ENCODE measurements around the gene PI4KB. TPM values are rescaled to one million over a fixed set of nuclear protein-coding genes. Genes with fewer than 3 reads are reported as not detected.

PI4KB gene
- total RNA-seq, 1 donor from 2014 or later: 59.2 TPM

- Mint-ChIP-seq H3K27me3 (no peaks in the 10 kb centered on the region), H3K36me3 (ENCODE audit: low read depth) (peaks cover 27% of the 10 kb centered on the region), H3K4me3 (no peak overlapping the region), H3K27ac (no peak overlapping the region), H3K9me3 (no peaks in the 10 kb centered on the region), H3K4me1 (peaks cover 23% of the 10 kb centered on the region)
- no peak for DNase-seq
- intact Hi-C loops (cut with micrococcal nuclease): no loop called here
Observed at GRCh38 chr1:151259351-151259750, 67.9 kb downstream of the PI4KB start.

GRCh38 chr1:151255381-151255780, 71.8 kb downstream of the PI4KB start:
- Mint-ChIP-seq H3K27ac (peak overlapping the region; percentile 94), H3K36me3 (ENCODE audit: low read depth) (peaks cover 17% of the 10 kb centered on the region), H3K4me3 (peak overlapping the region; percentile 90), H3K4me1 (peaks cover 25% of the 10 kb centered on the region), H3K27me3 (no peaks in the 10 kb centered on the region), H3K9me3 (no peaks in the 10 kb centered on the region)
- intact Hi-C loops (cut with micrococcal nuclease): loop anchor here (2.0 kb wide), 1 partner anchor 185 kb away; the partner anchor contains the start of gene GABPB2
- no peak for DNase-seq

- DNase-seq: peak; percentile 98
- H3K27me3 Mint-ChIP-seq: no peaks in the 10 kb centered on the region
- H3K4me1 Mint-ChIP-seq: peaks cover 25% of the 10 kb centered on the region
- no peaks in the 10 kb centered on the region for H3K9me3 Mint-ChIP-seq
- intact Hi-C loops (cut with micrococcal nuclease): loop anchor here (1.0 to 2.0 kb wide), 4 partner anchors 27 to 184 kb away; partner anchors contain the start of genes GABPB2, PIP5K1A and VPS72
- H3K36me3 Mint-ChIP-seq (ENCODE audit: low read depth): peaks cover 19% of the 10 kb centered on the region
- H3K4me3 Mint-ChIP-seq: peak within 1 kb of the TSS; percentile 90
- peak within 1 kb of the TSS; percentile 94 for H3K27ac Mint-ChIP-seq
Observed at GRCh38 chr1:151254217-151255213, 72.7 kb downstream of the PI4KB start, which contains the start of gene PSMD4. Gene PSMD4 (plus strand): TSS chr1:151254734. CDS start chr1:151254783, 49 bp downstream.

GRCh38 chr1:151251656-151252470, 75.4 kb downstream of the PI4KB start:
- Mint-ChIP-seq H3K4me3 (no peak overlapping the region), H3K4me1 (peaks cover 15% of the 10 kb centered on the region), H3K36me3 (ENCODE audit: low read depth) (peaks cover 37% of the 10 kb centered on the region), H3K27ac (no peak overlapping the region), H3K27me3 (no peaks in the 10 kb centered on the region), H3K9me3 (no peaks in the 10 kb centered on the region)
- peak; percentile 88 for DNase-seq
- intact Hi-C loops (cut with micrococcal nuclease): loop anchor here (1.0 kb wide), 1 partner anchor 52 kb away; no protein-coding TSS in a partner anchor

GRCh38 chr1:151246786-151247185, 80.4 kb downstream of the PI4KB start:
- Mint-ChIP-seq H3K9me3 (no peaks in the 10 kb centered on the region), H3K4me1 (peaks cover 2% of the 10 kb centered on the region), H3K36me3 (ENCODE audit: low read depth) (peaks cover 66% of the 10 kb centered on the region), H3K4me3 (no peak overlapping the region), H3K27ac (no peak overlapping the region), H3K27me3 (no peaks in the 10 kb centered on the region)
- intact Hi-C loops (cut with micrococcal nuclease): no loop called here
- DNase-seq: no peak

- intact Hi-C loops (cut with micrococcal nuclease): no loop called here
- Mint-ChIP-seq H3K36me3 (ENCODE audit: low read depth) (peaks cover 67% of the 10 kb centered on the region), H3K4me1 (no peaks in the 10 kb centered on the region), H3K9me3 (no peaks in the 10 kb centered on the region), H3K27me3 (no peaks in the 10 kb centered on the region), H3K4me3 (no peak overlapping the region), H3K27ac (no peak overlapping the region)
- no peak for DNase-seq
Observed at GRCh38 chr1:151243683-151244216, 83.5 kb downstream of the PI4KB start.

- no peaks in the 10 kb centered on the region for H3K9me3 Mint-ChIP-seq
- H3K4me1 Mint-ChIP-seq: peaks cover 2% of the 10 kb centered on the region
- H3K27ac Mint-ChIP-seq: no peak overlapping the region
- H3K36me3 Mint-ChIP-seq (ENCODE audit: low read depth): peaks cover 66% of the 10 kb centered on the region
- no peak for DNase-seq
- H3K4me3 Mint-ChIP-seq: no peak overlapping the region
- intact Hi-C loops (cut with micrococcal nuclease): no loop called here
- no peaks in the 10 kb centered on the region for H3K27me3 Mint-ChIP-seq
Observed at GRCh38 chr1:151242442-151242841, 84.8 kb downstream of the PI4KB start.

Other genes starting within 250 kb of the PI4KB start
- 2.3 and 2.5 TPM in 2 replicates for gene SEMA6C, start 180.8 kb downstream of the PI4KB start, total RNA-seq
- 29.4 and 32.5 TPM in 2 replicates for gene TNFAIP8L2, start 170.8 kb downstream of the PI4KB start, total RNA-seq
- 4.7 and 5.2 TPM in 2 replicates for gene LYSMD1, start 161.5 kb downstream of the PI4KB start, total RNA-seq
- 96.7 and 100 TPM in 2 replicates for gene SCNM1, start 161.3 kb downstream of the PI4KB start, total RNA-seq
- gene TMOD4, start 151.4 kb downstream of the PI4KB start, total RNA-seq: 1.3 and 1.8 TPM in 2 replicates
- gene VPS72, start 137.2 kb downstream of the PI4KB start, total RNA-seq: 86.7 and 92.3 TPM in 2 replicates
- gene PIP5K1A, start 128.9 kb downstream of the PI4KB start, total RNA-seq: 97.7 and 98.7 TPM in 2 replicates
- gene PSMD4, start 72.7 kb downstream of the PI4KB start, total RNA-seq: 288 and 304 TPM in 2 replicates
- 25.4 and 26.8 TPM in 2 replicates for gene ZNF687, start 45.1 kb downstream of the PI4KB start, total RNA-seq
- gene RFX5, start 19.8 kb upstream of the PI4KB start, total RNA-seq: 69.2 and 73.1 TPM in 2 replicates
- not detected in 2 replicates for gene SELENBP1, start 45.3 kb upstream of the PI4KB start, total RNA-seq
- 452 and 456 TPM in 2 replicates for gene PSMB4, start 72.2 kb upstream of the PI4KB start, total RNA-seq
- 82.6 and 86.5 TPM in 2 replicates for gene POGZ, start 132.1 kb upstream of the PI4KB start, total RNA-seq
- 0.07 and 0.28 TPM in 2 replicates for gene CGN, start 184.0 kb upstream of the PI4KB start, total RNA-seq
- 1.7 and 2.1 TPM in 2 replicates for gene TUFT1, start 212.9 kb upstream of the PI4KB start, total RNA-seq

Measured in activated CD4-positive, alpha-beta T cell treated with anti-CD3 and anti-CD28 coated beads, Interleukin-2, amount 10 ng/mL, durations not matched to agents 24 days and 14 days (primary cell).